Activated CD8-positive, alpha-beta T cell treated with anti-CD3 and anti-CD28 coated beads, Interleukin-2, amount 10 ng/mL, durations not matched to agents 7 days and 5 days (primary cell): Measurements from ENCODE around the gene A1BG. TPM values are rescaled to one million over a fixed set of nuclear protein-coding genes. Genes with fewer than 3 reads are reported as not detected.
A peak's percentile ranks its signal among the peaks of the same experiment; 100 is the strongest.

ENCODE experiments used
- ATAC-seq: fragments of 150-1000 bp; cut with Tn5 transposase; one replicate; pipeline ENCODE4 v1.10.0; 2021; ENCODE audit warnings: moderate library complexity
- CTCF ChIA-PET: fragments of 350-600 bp; sonication (Branson Sonifier 250); formaldehyde crosslinking; loops from one replicate; lab custom pipeline; 2021; ENCODE audit warnings: antibody characterized with exemption; lab: Charles Lee
- POLR2A ChIA-PET: fragments of 350-600 bp; sonication (Branson Sonifier 250); formaldehyde crosslinking; loops from one replicate; lab custom pipeline; 2021; ENCODE audit warnings: antibody characterized with exemption; lab: Charles Lee
- DNase-seq: peaks from one replicate; pipeline ENCODE4 v3.0.0-alpha.2; 2020
- H3K27ac Mint-ChIP-seq: one replicate; pipeline ENCODE4 v1.8.0; 2021; ENCODE audit warnings: mild to moderate bottlenecking, mixed read lengths
- H3K27me3 Mint-ChIP-seq: one replicate; pipeline ENCODE4 v1.8.0; 2021; ENCODE audit warnings: low read depth, mixed read lengths
- H3K36me3 Mint-ChIP-seq: one replicate; pipeline ENCODE4 v1.8.0; 2021; ENCODE audit warnings: low read depth, mixed read lengths
- H3K4me1 Mint-ChIP-seq: one replicate; pipeline ENCODE4 v1.8.0; 2021; ENCODE audit warnings: low read depth, mixed read lengths
- H3K4me3 Mint-ChIP-seq: one replicate; pipeline ENCODE4 v1.8.0; 2021; ENCODE audit warnings: mild to moderate bottlenecking, mixed read lengths
- H3K9me3 Mint-ChIP-seq: one replicate; pipeline ENCODE4 v1.8.0; 2022; ENCODE audit warnings: mixed read lengths; ENCODE audit not compliant: insufficient read depth
- total RNA-seq, 2 experiments: library from RNA; stranded (reverse); gene quantifications; one replicate each; pipeline ENCODE4 v1.2.3, GENCODE V29; 2021

The A1BG gene
- total RNA-seq, 2 experiments from 2014 or later: 14.9 to 17.5 TPM

DNA sequence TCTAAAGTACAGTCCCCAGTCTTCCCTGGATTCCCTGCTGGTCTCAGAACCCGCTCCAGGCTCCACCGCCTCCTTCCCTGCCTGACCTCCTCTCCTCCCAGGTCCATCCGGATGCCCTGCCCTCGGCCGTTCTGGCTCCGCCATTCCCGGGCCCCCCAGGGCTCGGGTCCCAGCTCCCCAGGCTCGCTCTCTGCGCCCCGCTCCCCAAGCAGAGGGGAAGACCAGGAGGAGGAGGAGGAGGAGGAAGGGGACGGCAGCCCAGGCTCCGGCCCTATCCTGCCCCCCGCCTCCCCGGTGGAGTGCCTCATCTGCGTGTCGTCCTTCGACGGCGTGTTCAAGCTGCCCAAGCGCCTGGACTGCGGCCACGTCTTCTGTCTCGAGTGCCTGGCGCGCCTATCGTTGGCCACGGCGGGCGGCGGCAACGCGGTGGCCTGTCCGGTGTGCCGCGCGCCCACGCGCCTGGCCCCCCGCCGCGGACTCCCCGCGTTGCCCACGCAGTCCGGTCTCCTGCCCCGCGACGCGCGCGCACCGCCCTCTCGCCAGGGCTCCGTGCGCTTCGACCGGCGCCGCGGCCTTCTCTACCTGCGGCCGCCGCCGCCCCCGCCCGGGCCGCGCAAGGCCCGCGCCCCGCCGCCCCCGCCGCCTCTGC lies 42.8 kb upstream of the A1BG start:
- peaks cover 42% of the 10 kb centered on the region for H3K4me1 Mint-ChIP-seq
- H3K4me3 Mint-ChIP-seq: no peak overlapping the region
- no peaks in the 10 kb centered on the region for H3K9me3 Mint-ChIP-seq
- no peak for DNase-seq
- no peak overlapping the region for H3K27ac Mint-ChIP-seq
- ChIA-PET CTCF (no interaction called here), POLR2A (no interaction called here)
- no peak for ATAC-seq
- H3K27me3 Mint-ChIP-seq: no peaks in the 10 kb centered on the region
- peaks cover 41% of the 10 kb centered on the region for H3K36me3 Mint-ChIP-seq

GRCh38 chr19:58395220-58395978 lies 42.1 kb upstream of the A1BG start, which contains the start of gene RNF225:
Gene RNF225 (plus strand): TSS chr19:58395656. CDS start chr19:58396090, 434 bp downstream.
- ATAC-seq: peak; percentile 12
- Mint-ChIP-seq H3K27ac (no peak within 1 kb of the TSS), H3K36me3 (peaks cover 48% of the 10 kb centered on the region), H3K4me1 (peaks cover 42% of the 10 kb centered on the region), H3K27me3 (no peaks in the 10 kb centered on the region), H3K9me3 (no peaks in the 10 kb centered on the region), H3K4me3 (no peak within 1 kb of the TSS)
- POLR2A ChIA-PET: interaction anchor here (0.8 kb wide), 1 partner anchor 32 kb away, joined by 3 read pairs; no protein-coding TSS in a partner anchor
- CTCF ChIA-PET: no interaction called here
- DNase-seq: no peak

DNA sequence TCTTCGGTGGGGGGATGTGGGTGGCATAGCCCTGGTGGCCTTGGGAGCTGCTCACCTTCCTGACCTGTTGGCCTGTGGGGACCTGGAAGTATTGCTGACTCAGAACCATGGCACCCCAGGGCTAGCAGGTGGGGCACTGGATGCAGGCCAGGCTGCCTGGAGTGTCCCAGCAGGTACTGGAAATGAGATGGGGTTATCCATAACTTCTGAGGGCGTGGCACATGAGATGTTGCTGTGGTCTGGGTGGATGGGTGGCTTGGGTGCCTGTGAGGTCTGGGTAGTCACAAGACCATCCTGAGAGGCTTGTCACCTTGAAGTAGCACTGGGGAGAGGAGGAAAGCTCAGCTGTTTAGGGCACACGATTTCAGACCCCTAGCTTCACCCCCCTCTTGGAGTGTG lies 41.5 kb upstream of the A1BG start:
- H3K27me3 Mint-ChIP-seq: no peaks in the 10 kb centered on the region
- ChIA-PET CTCF (no interaction called here), POLR2A (interaction anchor here (0.8 kb wide), 1 partner anchor 32 kb away, joined by 3 read pairs; no protein-coding TSS in a partner anchor)
- H3K27ac Mint-ChIP-seq: no peak overlapping the region
- no peaks in the 10 kb centered on the region for H3K9me3 Mint-ChIP-seq
- no peak for DNase-seq
- peak; percentile 4 for ATAC-seq
- peaks cover 50% of the 10 kb centered on the region for H3K36me3 Mint-ChIP-seq
- peaks cover 40% of the 10 kb centered on the region for H3K4me1 Mint-ChIP-seq
- H3K4me3 Mint-ChIP-seq: no peak overlapping the region

- Mint-ChIP-seq H3K4me3 (no peak overlapping the region), H3K27me3 (no peaks in the 10 kb centered on the region), H3K36me3 (peaks cover 57% of the 10 kb centered on the region), H3K9me3 (no peaks in the 10 kb centered on the region), H3K27ac (no peak overlapping the region), H3K4me1 (peaks cover 44% of the 10 kb centered on the region)
- ChIA-PET CTCF (no interaction called here), POLR2A (no interaction called here)
- DNase-seq: no peak
- ATAC-seq: no peak
These were observed 40.4 kb upstream of the A1BG start for GRCh38 chr19:58393725-58394033.

DNA sequence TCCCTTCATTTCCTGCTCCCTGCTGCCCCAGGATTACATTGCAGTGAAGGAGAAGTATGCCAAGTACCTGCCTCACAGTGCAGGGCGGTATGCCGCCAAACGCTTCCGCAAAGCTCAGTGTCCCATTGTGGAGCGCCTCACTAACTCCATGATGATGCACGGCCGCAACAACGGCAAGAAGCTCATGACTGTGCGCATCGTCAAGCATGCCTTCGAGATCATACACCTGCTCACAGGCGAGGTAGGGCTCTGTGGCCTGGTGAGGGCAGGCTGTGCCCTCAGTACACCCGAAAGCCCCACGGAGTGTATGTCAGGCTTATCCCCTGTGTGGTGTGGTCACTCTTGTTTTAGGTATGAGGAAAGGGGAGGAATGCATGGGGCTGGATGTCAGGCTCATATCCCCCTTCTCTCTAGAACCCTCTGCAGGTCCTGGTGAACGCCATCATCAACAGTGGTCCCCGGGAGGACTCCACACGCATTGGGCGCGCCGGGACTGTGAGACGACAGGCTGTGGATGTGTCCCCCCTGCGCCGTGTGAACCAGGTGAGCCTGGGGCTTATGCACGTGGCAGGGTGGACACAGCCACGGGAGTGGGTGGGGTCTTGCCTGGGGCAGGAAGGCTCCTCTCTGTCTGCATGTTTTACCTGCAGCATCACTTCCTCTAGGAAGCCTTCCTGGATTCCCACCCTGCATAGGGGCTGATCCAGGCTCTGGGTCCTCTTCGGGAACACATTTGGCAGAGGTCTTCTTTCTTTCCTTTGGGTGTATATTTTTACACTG lies 39.8 kb upstream of the A1BG start:
- Mint-ChIP-seq H3K4me1 (peaks cover 47% of the 10 kb centered on the region), H3K27me3 (no peaks in the 10 kb centered on the region), H3K36me3 (peaks cover 61% of the 10 kb centered on the region), H3K9me3 (no peaks in the 10 kb centered on the region), H3K27ac (no peak overlapping the region), H3K4me3 (no peak overlapping the region)
- POLR2A ChIA-PET: no interaction called here
- ATAC-seq (no peak), DNase-seq (no peak)
- CTCF ChIA-PET: no interaction called here

DNA sequence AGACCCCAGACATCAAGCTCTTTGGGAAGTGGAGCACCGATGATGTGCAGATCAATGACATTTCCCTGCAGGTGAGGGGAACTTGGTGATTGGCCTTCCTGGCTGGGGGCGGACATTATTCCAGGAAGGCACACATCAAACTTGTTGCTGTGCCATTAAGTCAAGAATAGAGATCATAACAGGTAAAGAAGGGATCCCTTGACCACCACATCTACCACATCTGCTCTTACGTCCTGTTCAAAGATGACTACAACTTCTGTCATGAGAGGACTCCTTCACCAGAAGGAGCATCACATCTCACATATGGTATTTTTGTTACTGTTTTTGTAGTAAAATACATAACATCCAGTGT lies 34.9 kb upstream of the A1BG start:
- no peaks in the 10 kb centered on the region for H3K9me3 Mint-ChIP-seq
- no peak for ATAC-seq
- no peak for DNase-seq
- H3K36me3 Mint-ChIP-seq: peaks cover 48% of the 10 kb centered on the region
- CTCF ChIA-PET: interaction anchor here (1.7 to 2.2 kb wide), 2 partner anchors 132 to 193 kb away, joined by 5 to 7 read pairs; partner anchors contain the start of gene ZBTB45
- no peaks in the 10 kb centered on the region for H3K27me3 Mint-ChIP-seq
- peak overlapping the region; percentile 97 for H3K4me3 Mint-ChIP-seq
- POLR2A ChIA-PET: interaction anchor here (1.6 to 2.0 kb wide), 2 partner anchors 25 to 157 kb away, joined by 4 to 11 read pairs; partner anchors contain the start of gene ZNF497
- peaks cover 56% of the 10 kb centered on the region for H3K4me1 Mint-ChIP-seq
- H3K27ac Mint-ChIP-seq: peak overlapping the region; percentile 95

DNA sequence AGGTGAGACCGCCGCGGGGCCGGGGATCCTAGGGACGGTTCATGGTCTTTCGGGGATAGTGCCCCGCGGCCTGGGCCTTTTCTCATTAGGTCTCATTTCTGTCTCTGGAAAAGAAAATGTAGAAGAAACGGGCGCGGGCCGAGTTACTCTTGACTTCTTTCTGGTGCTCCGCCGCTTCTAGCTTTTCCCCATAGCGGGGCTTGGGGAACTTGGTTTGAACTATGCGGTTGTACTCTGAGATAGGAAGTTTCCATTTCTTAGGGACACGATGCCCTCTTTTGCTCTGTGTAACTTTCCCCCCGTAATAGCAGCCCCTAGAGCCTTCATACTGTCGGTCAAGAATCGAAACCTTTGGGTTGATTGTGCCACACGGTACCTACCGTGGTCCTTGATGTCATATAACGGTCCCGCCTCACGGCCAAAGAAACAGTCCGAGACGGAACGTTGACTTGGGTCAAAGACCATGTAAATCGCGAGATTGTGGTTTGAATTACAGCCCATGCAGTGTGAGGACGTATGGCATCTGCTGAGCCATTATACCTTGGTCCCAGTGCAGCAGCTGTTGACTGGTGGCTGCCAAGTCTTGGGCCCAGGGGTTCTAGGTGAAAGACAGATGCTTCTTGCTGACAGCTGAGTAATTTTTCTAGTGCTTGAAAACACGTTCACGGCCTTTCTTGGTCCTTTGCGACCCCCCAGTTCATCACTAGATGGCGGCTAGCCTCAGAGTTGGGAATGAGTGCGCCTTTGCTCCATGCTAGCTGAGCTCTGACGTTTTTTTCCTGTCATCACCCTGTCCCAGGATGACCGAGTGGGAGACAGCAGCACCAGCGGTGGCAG lies 34.3 kb upstream of the A1BG start:
- peaks cover 42% of the 10 kb centered on the region for H3K36me3 Mint-ChIP-seq
- peak overlapping the region; percentile 97 for H3K4me3 Mint-ChIP-seq
- H3K4me1 Mint-ChIP-seq: peaks cover 57% of the 10 kb centered on the region
- peak overlapping the region; percentile 95 for H3K27ac Mint-ChIP-seq
- CTCF ChIA-PET: interaction anchor here (1.7 to 2.2 kb wide), 2 partner anchors 132 to 193 kb away, joined by 5 to 7 read pairs; partner anchors contain the start of gene ZBTB45
- H3K9me3 Mint-ChIP-seq: no peaks in the 10 kb centered on the region
- DNase-seq: no peak
- POLR2A ChIA-PET: interaction anchor here (0.6 to 2.0 kb wide), 6 partner anchors 19 to 157 kb away, joined by 3 to 11 read pairs (median 3); partner anchors contain the start of genes ZNF132 and ZNF497
- ATAC-seq: peak; percentile 5
- no peaks in the 10 kb centered on the region for H3K27me3 Mint-ChIP-seq

DNA sequence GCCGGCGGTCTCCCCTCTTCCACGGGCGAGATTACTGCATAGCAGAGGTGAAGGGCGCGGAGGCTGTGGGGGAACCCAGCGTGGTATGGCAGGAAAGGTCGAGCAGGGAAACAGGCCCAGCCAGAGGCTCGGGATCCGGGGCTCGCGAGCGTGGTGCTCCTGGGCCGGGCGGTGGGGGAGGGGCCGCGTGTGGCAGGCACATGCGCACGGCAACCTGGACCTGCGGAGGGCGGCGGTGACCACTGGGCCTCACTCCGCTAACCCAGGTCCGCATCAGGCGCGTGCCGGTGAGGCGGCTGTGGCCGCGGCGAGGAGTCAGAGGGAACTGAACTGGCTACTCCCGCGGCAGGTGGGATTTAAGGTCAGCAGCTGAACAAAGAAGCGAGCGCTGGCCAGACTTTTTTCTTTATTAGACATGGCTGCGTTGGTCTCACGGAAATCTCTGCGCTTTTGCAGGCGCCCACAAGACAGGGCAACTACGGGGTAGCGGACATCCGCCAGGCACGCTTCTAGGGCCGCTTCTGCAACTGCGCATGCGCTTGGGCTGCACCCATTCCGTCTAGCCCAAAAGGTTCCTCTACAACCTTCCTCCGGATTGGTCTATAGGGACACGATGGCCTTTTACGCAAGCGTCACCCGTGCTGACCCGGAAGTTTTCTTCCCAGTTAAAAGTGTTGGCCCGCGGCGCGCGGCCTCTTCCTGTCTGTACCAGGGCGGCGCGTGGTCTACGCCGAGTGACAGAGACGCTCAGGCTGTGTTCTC lies 33.5 kb upstream of the A1BG start, which contains the start of gene RPS5:
RPS5 (plus strand) TSS at position 694 of the 762 bp plus-strand sequence. CDS start 869 bp downstream, outside the sequence.
- peak; percentile 87 for ATAC-seq
- POLR2A ChIA-PET: interaction anchor here (0.6 to 2.0 kb wide), 7 partner anchors 20 to 568 kb away, joined by 3 to 11 read pairs (median 4); partner anchors contain the start of genes ZNF132, ZNF274 and ZNF497
- peaks cover 58% of the 10 kb centered on the region for H3K4me1 Mint-ChIP-seq
- peak within 1 kb of the TSS; percentile 95 for H3K27ac Mint-ChIP-seq
- CTCF ChIA-PET: interaction anchor here (1.0 to 1.7 kb wide), 2 partner anchors 132 to 194 kb away, joined by 3 to 5 read pairs; no protein-coding TSS in a partner anchor
- no peaks in the 10 kb centered on the region for H3K27me3 Mint-ChIP-seq
- peak within 1 kb of the TSS; percentile 97 for H3K4me3 Mint-ChIP-seq
- peaks cover 36% of the 10 kb centered on the region for H3K36me3 Mint-ChIP-seq
- H3K9me3 Mint-ChIP-seq: no peaks in the 10 kb centered on the region
- DNase-seq: peak; percentile 98

DNA sequence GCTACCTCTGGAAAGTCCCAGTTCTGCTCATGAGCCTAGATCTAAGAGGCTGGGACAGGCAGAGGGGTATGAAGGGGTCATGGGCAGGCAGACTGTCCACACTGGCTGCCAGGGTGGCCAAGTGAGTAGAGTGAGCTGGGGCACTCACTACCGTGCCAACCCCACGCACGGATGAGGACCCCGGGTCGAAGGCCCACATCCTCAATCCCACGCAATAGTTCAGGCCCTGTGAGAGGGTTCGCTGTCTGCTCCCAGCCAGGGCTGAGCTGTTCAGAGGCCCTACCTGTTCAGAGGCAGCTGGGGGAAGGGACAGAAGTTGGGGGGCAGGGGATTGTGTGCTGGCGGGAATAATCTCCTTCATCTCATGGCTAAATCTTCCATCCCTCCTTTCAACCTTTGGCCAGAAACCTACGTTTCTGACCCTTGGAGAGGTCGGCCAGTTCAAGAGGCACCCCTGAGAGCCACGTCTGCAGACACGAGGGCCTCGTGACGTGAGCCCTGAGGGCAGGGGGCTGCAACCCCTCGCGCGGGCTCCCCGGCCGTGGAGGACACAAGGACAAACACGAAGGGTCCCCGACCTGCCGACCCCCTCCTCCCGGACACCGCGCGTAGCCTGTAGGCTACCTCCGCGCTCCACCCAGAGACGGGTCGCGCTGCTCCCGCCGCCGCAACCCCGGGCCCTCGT lies 32.7 kb upstream of the A1BG start:
- H3K36me3 Mint-ChIP-seq: peaks cover 30% of the 10 kb centered on the region
- peak overlapping the region; percentile 97 for H3K4me3 Mint-ChIP-seq
- ChIA-PET CTCF (interaction anchor here (1.0 kb wide), 1 partner anchor 133 kb away, joined by 3 read pairs; no protein-coding TSS in a partner anchor), POLR2A (interaction anchor here (1.0 to 2.0 kb wide), 4 partner anchors 23 to 567 kb away, joined by 3 to 11 read pairs (median 4); partner anchors contain the start of genes ZNF274 and ZNF497)
- ATAC-seq (no peak), DNase-seq (no peak)
- H3K9me3 Mint-ChIP-seq: no peaks in the 10 kb centered on the region
- peaks cover 52% of the 10 kb centered on the region for H3K4me1 Mint-ChIP-seq
- peak overlapping the region; percentile 95 for H3K27ac Mint-ChIP-seq
- no peaks in the 10 kb centered on the region for H3K27me3 Mint-ChIP-seq
